ENCODE measurements around the gene ANKH.

ANKH gene

GRCh38 chr5:14732991-14733390 lies 138.6 kb downstream of the ANKH start:
- no peak for DNase-seq

GRCh38 chr5:14730881-14731280 lies 140.7 kb downstream of the ANKH start:
- DNase-seq: no peak

GRCh38 chr5:14730466-14730865 lies 141.1 kb downstream of the ANKH start:
- DNase-seq: no peak

- DNase-seq: no peak
Measured at GRCh38 chr5:14729448-14730385, 141.9 kb downstream of the ANKH start.

GRCh38 chr5:14728459-14728938 lies 143.1 kb downstream of the ANKH start:
- DNase-seq: no peak

GRCh38 chr5:14727928-14728458 lies 143.6 kb downstream of the ANKH start:
- no peak for DNase-seq

- peak; percentile 88 for DNase-seq
Measured at GRCh38 chr5:14727428-14727865, 144.1 kb downstream of the ANKH start.

GRCh38 chr5:14726066-14726838 lies 145.3 kb downstream of the ANKH start:
- no peak for DNase-seq

- DNase-seq: no peak
Measured at GRCh38 chr5:14724633-14725032, 146.9 kb downstream of the ANKH start.

GRCh38 chr5:14723701-14724132 lies 147.9 kb downstream of the ANKH start:
- no peak for DNase-seq

GRCh38 chr5:14722923-14723322 lies 148.7 kb downstream of the ANKH start:
- DNase-seq: no peak

- no peak for DNase-seq
Measured at GRCh38 chr5:14721990-14722656, 149.5 kb downstream of the ANKH start.

- DNase-seq: no peak
Measured at GRCh38 chr5:14720236-14720923, 151.2 kb downstream of the ANKH start.

GRCh38 chr5:14718778-14719177 lies 152.8 kb downstream of the ANKH start:
- no peak for DNase-seq

GRCh38 chr5:14716755-14717752 lies 154.5 kb downstream of the ANKH start:
- no peak for DNase-seq

- no peak for DNase-seq
Measured at GRCh38 chr5:14715481-14715880, 156.1 kb downstream of the ANKH start.

- DNase-seq: peak; percentile 23
Measured at GRCh38 chr5:14714706-14715105, 156.9 kb downstream of the ANKH start.

- no peak for DNase-seq
Measured at GRCh38 chr5:14713476-14714390, 157.8 kb downstream of the ANKH start.

- DNase-seq: no peak
Measured at GRCh38 chr5:14712666-14713065, 158.9 kb downstream of the ANKH start.

- no peak for DNase-seq
Measured at GRCh38 chr5:14712131-14712530, 159.4 kb downstream of the ANKH start.

Data from NCI-H2171 treated with DMSO at 0.1 percent for 48 hours (cell line).